GM12864 (cell line): ENCODE data around the gene SP9.

Experiments used
- DNase-seq: peaks from one replicate; pipeline ENCODE4 v3.0.0-alpha.2; 2011; ENCODE audit warnings: low read depth
- H3K4me3 ChIP-seq: 2 replicates; pipeline ENCODE4 v1.5.1; 2011; ENCODE audit warnings: mild to moderate bottlenecking, low read depth, low read length, control low read depth
- TF ChIP-seq, protein P1 (sequence below): IDR thresholded peaks from 2 replicates; pipeline ENCODE4 v1.5.1; 2011; ENCODE audit warnings: low read depth, mild to moderate bottlenecking, moderate library complexity, low read length, control low read depth, inconsistent platforms; ENCODE audit errors: missing control alignments

SP9 gene

GRCh38 chr2:174328961-174329715, 5.6 kb upstream of the SP9 start:
- TF ChIP-seq, protein P1, sequence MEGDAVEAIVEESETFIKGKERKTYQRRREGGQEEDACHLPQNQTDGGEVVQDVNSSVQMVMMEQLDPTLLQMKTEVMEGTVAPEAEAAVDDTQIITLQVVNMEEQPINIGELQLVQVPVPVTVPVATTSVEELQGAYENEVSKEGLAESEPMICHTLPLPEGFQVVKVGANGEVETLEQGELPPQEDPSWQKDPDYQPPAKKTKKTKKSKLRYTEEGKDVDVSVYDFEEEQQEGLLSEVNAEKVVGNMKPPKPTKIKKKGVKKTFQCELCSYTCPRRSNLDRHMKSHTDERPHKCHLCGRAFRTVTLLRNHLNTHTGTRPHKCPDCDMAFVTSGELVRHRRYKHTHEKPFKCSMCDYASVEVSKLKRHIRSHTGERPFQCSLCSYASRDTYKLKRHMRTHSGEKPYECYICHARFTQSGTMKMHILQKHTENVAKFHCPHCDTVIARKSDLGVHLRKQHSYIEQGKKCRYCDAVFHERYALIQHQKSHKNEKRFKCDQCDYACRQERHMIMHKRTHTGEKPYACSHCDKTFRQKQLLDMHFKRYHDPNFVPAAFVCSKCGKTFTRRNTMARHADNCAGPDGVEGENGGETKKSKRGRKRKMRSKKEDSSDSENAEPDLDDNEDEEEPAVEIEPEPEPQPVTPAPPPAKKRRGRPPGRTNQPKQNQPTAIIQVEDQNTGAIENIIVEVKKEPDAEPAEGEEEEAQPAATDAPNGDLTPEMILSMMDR: no peak
- no peak for DNase-seq
- H3K4me3 ChIP-seq: no peak overlapping the region

DNA sequence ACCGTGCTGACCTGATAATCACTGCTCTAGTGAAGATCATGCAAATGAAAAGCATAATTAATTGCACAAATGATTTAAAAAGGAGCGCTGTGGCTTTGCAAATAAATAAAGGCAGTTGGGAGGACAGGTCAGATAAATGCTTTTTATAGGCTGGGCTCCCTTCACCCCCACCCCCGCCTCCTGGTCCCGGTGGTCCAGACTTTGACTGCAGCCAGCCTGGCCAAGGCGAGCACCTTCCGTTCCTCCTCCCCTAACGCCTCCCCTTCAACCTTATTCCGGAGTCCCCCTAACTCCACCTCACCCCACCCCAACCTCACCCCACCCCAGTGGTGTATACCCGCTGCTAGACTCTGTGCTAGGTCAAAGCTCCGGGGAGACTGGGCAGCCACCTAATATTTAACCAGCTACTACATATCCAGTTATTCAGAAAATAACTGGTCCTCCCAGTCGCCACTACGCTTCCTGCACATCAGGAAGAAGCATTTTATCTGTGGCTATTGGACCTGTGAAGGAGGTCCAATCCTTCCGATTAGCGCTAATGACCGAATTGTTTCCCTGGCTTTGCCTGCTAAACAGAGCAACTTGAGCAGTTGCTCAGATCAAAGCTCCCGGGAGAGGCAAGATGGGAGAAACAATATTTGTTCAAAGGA, 3.7 kb upstream of the SP9 start:
- TF ChIP-seq, protein P1: no peak
- no peak overlapping the region for H3K4me3 ChIP-seq
- DNase-seq: no peak

DNA sequence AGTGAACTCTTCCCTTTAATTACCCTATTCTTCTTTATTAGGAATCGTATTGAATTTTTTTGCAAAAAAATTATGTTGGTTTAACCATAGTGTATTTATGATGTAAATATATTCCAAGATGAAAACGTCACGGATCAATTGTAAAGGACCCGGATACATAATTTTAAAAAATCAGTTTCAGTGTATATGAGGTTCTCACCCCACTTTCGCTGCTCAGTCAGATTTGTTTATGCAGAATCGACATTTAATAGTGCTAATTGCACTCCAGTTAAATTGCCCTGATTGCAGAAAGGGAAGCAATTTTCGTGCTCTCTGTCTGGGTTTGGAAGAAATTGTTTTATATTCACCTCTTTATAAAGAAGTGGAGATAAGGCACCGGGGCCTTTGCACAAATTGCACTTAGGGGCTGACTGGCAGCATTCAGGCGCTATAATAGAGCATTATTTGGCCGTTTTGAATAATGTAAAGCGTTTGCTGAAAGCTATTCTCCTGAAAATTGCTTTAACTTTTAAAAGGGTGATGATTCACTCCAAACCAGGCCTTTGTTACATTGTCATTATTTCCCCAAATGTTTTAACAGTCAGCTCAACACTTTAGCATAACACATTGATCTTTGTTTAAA, 3.0 kb upstream of the SP9 start:
- no peak for DNase-seq
- TF ChIP-seq, protein P1: no peak
- H3K4me3 ChIP-seq: no peak overlapping the region

- no peak for DNase-seq
- TF ChIP-seq, protein P1: no peak
- H3K4me3 ChIP-seq: no peak overlapping the region
These were observed 2.4 kb upstream of the SP9 start for GRCh38 chr2:174332217-174332963.

DNA sequence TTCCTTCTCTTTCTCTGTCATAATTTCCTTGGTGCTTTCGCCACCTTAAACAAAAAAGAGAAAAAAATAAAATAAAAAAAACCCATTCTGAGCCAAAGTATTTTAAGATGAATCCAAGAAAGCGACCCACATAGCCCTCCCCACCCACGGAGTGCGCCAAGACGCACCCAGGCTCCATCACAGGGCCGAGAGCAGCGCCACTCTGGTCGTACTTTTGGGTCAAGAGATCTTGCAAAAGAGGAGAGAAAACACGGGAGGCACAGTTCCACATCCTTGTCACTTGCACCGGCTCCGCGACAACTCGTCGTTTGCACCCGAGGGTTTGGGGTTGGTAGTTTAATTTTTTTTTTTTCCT, 1.8 kb upstream of the SP9 start:
- no peak for DNase-seq
- peak overlapping the region; percentile 58 for H3K4me3 ChIP-seq
- TF ChIP-seq, protein P1: no peak

DNA sequence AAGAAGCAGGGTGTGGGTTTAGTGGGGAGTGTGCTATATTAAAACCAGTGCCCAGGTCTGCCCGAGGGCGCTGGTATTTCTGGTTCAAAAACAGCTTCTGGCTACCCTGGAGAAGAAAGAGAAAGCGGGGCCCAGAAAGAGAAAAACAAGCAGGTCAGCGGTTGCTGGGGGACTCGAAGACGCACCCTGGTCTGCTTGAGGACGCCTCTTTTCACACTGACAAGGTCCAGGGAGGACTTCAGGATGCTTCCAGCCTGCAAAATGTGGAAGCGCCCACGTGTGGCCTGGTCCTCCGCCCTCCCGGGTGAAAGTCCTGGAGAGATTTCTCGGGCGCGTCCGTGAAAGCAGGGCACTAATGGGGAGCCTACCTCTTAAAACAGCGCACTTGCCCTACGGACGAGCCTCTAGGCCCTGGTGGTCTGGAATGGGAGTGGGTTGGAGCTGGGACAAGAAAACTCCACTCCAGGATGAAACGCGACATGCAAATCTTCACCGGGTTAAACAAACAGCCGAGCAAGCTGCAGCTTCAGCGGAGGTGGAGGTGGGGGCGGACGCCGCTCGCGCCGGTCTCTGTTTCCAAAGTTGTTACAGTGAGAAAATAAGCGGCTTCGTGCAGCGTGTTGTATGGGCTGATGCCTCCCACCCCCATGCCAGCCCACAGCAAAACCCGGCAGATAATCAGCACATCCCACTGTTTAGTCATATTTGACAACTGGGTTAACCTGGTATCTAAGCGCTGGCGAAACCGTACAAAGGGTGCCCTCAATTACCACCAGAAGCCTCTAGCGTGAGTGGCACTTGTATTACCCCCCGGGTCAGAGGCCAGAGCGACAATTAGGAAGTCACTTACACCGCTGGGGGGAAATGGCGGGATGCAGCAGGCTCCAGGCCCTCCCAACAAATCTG, 1.1 kb upstream of the SP9 start:
- DNase-seq: no peak
- H3K4me3 ChIP-seq: peak overlapping the region; percentile 58
- TF ChIP-seq, protein P1: no peak
